DND-41 (cell line): ENCODE data around the gene HDAC7.

Experiments
- ATAC-seq: fragments of 200-7000 bp; cut with Tn5 transposase; 3 replicates; pipeline ENCODE4 v1.9.1; 2021; ENCODE audit warnings: low read depth; ENCODE audit not compliant: insufficient read depth
- DNase-seq: peaks from one replicate; pipeline ENCODE4 v3.0.0-alpha.2; 2020
- H2AFZ ChIP-seq: 2 replicates; pipeline ENCODE4 v1.6.0; 2012; ENCODE audit warnings: low read depth, low read length
- H3K27ac ChIP-seq: 2 replicates; pipeline ENCODE4 v1.5.1; 2012; ENCODE audit warnings: low read length, inconsistent platforms
- H3K27me3 ChIP-seq: fragments of 200-600 bp; sonication (generic); 2 replicates; pipeline ENCODE4 v1.6.0; 2012; ENCODE audit warnings: low read length, mild to moderate bottlenecking, inconsistent platforms; ENCODE audit not compliant: insufficient read depth, poor library complexity
- H3K36me3 ChIP-seq: 2 replicates; pipeline ENCODE4 v1.5.1; 2012; ENCODE audit warnings: low read length, inconsistent platforms; ENCODE audit not compliant: insufficient read depth
- H3K4me1 ChIP-seq: 2 replicates; pipeline ENCODE4 v1.5.1; 2012; ENCODE audit warnings: mild to moderate bottlenecking, low read length; ENCODE audit not compliant: insufficient read depth
- H3K4me2 ChIP-seq: 2 replicates; pipeline ENCODE4 v1.6.0; 2012; ENCODE audit warnings: mild to moderate bottlenecking, moderate library complexity, low read length, inconsistent platforms; ENCODE audit not compliant: insufficient read depth
- H3K4me3 ChIP-seq, 2 experiments: fragments of 200-600 bp in 1 of 2; shearing (Covaris generic) in 1 of 2; 2 replicates each; pipeline ENCODE4 v1.5.1; 2012 to 2016; ENCODE audit warnings: inconsistent platforms in 2 of 2, low read length in 2 of 2, mild to moderate bottlenecking in 2 of 2, low read depth in 1 of 2, moderate library complexity in 1 of 2
- H3K79me2 ChIP-seq: 2 replicates; pipeline ENCODE4 v1.6.0; 2012; ENCODE audit warnings: low read length, inconsistent platforms; ENCODE audit not compliant: insufficient read depth
- H3K9ac ChIP-seq: 2 replicates; pipeline ENCODE4 v1.6.0; 2012; ENCODE audit warnings: low read depth, mild to moderate bottlenecking, inconsistent platforms, low read length, moderate library complexity
- H3K9me3 ChIP-seq: 2 replicates; pipeline ENCODE4 v1.5.1; 2012; ENCODE audit warnings: low read length, moderate library complexity, mild to moderate bottlenecking, inconsistent platforms; ENCODE audit not compliant: insufficient read depth, severe bottlenecking
- H4K20me1 ChIP-seq: 2 replicates; pipeline ENCODE4 v1.6.0; 2012; ENCODE audit warnings: low read length; ENCODE audit not compliant: insufficient read depth
- EZH2 ChIP-seq: IDR thresholded peaks from 3 replicates; pipeline ENCODE4 v1.6.1; 2012; ENCODE audit warnings: borderline replicate concordance, low read depth, mild to moderate bottlenecking, moderate library complexity, low read length, inconsistent platforms; ENCODE audit not compliant: severe bottlenecking
- TF ChIP-seq, protein P1 (sequence below): IDR thresholded peaks from 2 replicates; pipeline ENCODE4 v1.5.1; 2012; ENCODE audit warnings: borderline replicate concordance, low read length, moderate library complexity, mild to moderate bottlenecking; ENCODE audit not compliant: poor library complexity, severe bottlenecking; ENCODE audit errors: extremely low read depth

The HDAC7 gene

DNA sequence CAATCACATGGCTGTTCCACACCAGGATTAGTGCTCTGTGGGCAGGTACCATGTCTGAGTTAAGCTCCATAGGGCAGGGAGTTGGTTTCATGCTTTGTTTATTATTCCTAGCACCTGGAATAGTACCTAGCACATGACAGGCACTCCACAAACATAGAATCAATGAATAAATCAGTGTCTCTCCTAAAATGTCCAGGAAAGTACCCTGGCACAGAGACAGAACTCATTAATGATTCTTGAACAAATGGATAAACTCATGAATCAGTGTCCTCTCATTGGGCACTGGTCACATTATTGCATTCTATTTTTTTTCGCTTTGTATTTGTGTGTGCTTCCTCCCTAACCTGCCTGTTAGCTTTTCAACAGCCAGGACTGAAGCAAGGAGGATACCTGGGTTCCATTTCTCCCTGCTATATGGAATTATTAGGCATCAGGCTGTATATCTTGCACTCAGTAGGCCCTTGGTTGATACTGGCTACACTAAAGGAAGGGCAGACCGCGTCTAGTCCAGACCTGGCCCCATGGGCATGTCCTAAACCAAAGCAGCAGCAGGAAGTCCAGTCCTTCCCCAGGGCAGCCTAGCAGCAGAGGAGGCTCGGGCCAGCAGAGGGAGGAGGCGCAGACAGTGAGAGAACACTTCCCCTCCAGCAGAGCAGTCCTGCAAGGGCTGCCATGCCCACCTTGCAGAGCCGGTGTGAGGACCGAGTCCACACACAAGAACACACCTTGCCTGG, 18.4 kb downstream of the HDAC7 start:
- Histone ChIP-seq H3K27me3 (no peaks in the 10 kb centered on the region), H3K9me3 (no peaks in the 10 kb centered on the region), H3K4me3 (no peak overlapping the region), H3K79me2 (no peaks in the 10 kb centered on the region), H3K27ac (no peak overlapping the region), H3K36me3 (no peaks in the 10 kb centered on the region), H3K4me2 (no peak overlapping the region), H3K4me1 (no peaks in the 10 kb centered on the region), H4K20me1 (peaks cover 29% of the 10 kb centered on the region), H2AFZ (no peak overlapping the region), H3K9ac (no peak overlapping the region)
- TF ChIP-seq EZH2 = no peak
- TF ChIP-seq, protein P1, sequence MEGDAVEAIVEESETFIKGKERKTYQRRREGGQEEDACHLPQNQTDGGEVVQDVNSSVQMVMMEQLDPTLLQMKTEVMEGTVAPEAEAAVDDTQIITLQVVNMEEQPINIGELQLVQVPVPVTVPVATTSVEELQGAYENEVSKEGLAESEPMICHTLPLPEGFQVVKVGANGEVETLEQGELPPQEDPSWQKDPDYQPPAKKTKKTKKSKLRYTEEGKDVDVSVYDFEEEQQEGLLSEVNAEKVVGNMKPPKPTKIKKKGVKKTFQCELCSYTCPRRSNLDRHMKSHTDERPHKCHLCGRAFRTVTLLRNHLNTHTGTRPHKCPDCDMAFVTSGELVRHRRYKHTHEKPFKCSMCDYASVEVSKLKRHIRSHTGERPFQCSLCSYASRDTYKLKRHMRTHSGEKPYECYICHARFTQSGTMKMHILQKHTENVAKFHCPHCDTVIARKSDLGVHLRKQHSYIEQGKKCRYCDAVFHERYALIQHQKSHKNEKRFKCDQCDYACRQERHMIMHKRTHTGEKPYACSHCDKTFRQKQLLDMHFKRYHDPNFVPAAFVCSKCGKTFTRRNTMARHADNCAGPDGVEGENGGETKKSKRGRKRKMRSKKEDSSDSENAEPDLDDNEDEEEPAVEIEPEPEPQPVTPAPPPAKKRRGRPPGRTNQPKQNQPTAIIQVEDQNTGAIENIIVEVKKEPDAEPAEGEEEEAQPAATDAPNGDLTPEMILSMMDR = no peak
- no peak for DNase-seq
- no peak for ATAC-seq

DNA sequence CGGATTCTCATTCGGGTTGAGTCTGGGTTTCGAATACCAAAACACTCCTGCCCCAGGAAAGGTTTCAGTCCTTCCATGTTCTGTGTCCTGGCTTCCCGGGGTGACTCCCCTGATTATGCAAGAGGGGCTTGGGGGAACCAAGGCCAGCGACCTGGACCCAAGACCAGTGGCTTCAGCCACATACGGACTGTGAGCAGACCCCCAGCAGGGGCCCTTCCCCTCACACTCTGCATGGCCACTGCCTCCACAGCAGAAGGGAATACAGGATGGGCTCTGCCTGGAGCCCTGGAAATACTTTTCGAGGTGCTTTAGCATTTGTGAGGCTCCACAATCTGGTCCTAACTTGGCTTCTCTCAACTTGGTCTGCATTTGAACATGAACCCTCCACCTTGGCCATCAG, 19.1 kb downstream of the HDAC7 start:
- no peak overlapping the region for H3K9ac ChIP-seq
- no peak overlapping the region for H3K4me3 ChIP-seq
- H2AFZ ChIP-seq = no peak overlapping the region
- H3K79me2 ChIP-seq = no peaks in the 10 kb centered on the region
- no peaks in the 10 kb centered on the region for H3K9me3 ChIP-seq
- H3K27me3 ChIP-seq = no peaks in the 10 kb centered on the region
- no peaks in the 10 kb centered on the region for H3K36me3 ChIP-seq
- H3K27ac ChIP-seq = no peak overlapping the region
- H4K20me1 ChIP-seq = peaks cover 29% of the 10 kb centered on the region
- no peak overlapping the region for H3K4me2 ChIP-seq
- H3K4me1 ChIP-seq = no peaks in the 10 kb centered on the region
- DNase-seq (no peak), ATAC-seq (no peak)
- TF ChIP-seq EZH2 = no peak
- TF ChIP-seq, protein P1 = no peak

DNA sequence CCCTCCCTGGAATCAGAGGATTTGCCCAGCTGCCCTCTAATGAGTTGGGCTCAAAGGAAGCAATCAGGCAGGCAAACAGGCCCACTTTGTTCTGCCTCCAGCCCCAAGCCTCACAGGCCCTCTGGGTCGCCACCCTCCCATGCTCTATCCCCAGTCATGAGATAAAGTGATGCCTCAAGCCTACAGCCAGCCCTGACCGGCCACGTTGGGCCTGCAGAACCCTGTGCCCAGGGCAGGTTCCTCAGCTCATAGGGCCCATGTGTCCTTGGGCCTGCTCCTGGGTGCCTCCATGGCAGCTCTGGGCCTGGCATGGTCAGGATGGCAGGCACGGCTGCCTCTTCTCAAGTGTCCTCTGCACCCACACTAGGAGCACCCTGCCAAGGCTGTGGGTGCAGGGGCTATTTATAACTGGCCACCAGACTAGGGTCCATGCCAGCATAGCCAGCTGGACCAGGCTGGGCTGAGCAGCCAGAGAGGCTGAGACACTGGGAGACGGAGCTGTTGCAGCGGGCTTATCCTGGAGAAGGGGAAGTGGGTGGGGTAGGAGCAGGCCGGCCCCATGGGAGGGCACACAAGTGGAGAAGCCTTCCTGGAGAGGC, 20.2 kb downstream of the HDAC7 start:
- Histone ChIP-seq H3K9me3 (no peaks in the 10 kb centered on the region), H3K36me3 (no peaks in the 10 kb centered on the region), H2AFZ (no peak overlapping the region), H3K9ac (no peak overlapping the region), H3K27ac (no peak overlapping the region), H3K27me3 (no peaks in the 10 kb centered on the region), H3K79me2 (no peaks in the 10 kb centered on the region), H3K4me3 (no peak overlapping the region), H3K4me1 (no peaks in the 10 kb centered on the region), H3K4me2 (no peak overlapping the region), H4K20me1 (peaks cover 25% of the 10 kb centered on the region)
- DNase-seq (no peak), ATAC-seq (no peak)
- TF ChIP-seq, protein P1 = no peak
- no peak for TF ChIP-seq EZH2
